Pancreas (tissue), 10 donors: ENCODE data around the gene ZBED4. TPM values are rescaled to one million over a fixed set of nuclear protein-coding genes. Genes with fewer than 3 reads are reported as not detected.

Experiments used
- ATAC-seq, 4 donors: fragments of 200-7000 bp; cut with Tn5 transposase; one replicate each; pipeline versions ENCODE4 v1.8.0 to v1.9.1; 2020; ENCODE audit warnings: mild to moderate bottlenecking in 4 of 4, moderate library complexity in 4 of 4
- DNase-seq, 6 donors: peaks; one replicate each; pipeline ENCODE4 v3.0.0-alpha.2; 2020
- FAIRE-seq: peaks from 2 replicates; lab custom pipeline; 2012; peaks lifted over from hg19 to GRCh38; lab: Jason Lieb, UNC
- H3K27ac ChIP-seq, 4 donors: fragments of 200-600 bp; sonication (generic); 1 replicate in 3 of 4; 2 replicates in 1 of 4; pipeline versions ENCODE4 v1.5.0 to v1.8.0; 2020
- H3K27me3 ChIP-seq, 4 donors: fragments of 200-600 bp; one replicate each; pipeline ENCODE4 v1.8.0; 2021
- H3K36me3 ChIP-seq, 3 donors: fragments of 200-600 bp; sonication (generic) in 1 of 3; one replicate each; pipeline versions ENCODE4 v1.5.0 to v1.8.0; 2020 to 2021
- H3K4me1 ChIP-seq, 3 donors: fragments of 200-600 bp; one replicate each; pipeline ENCODE4 v1.8.0; 2021
- H3K4me3 ChIP-seq, 4 donors: fragments of 200-600 bp; sonication (generic) in 2 of 4; one replicate each; pipeline versions ENCODE4 v1.5.0 to v1.8.0; 2020 to 2021
- H3K9me3 ChIP-seq, 4 donors: fragments of 200-600 bp; one replicate each; pipeline ENCODE4 v1.8.0; 2021
- CTCF ChIP-seq, 4 donors: fragments of 200-600 bp; sonication (generic) in 3 of 4; IDR thresholded peaks; one replicate each; pipeline versions ENCODE4 v1.5.0 to v1.8.0; 2021; ENCODE audit warnings: antibody characterized with exemption in 4 of 4
- WGBS, 2 donors: extraction: QIAGEN DNeasy Blood & Tissue Kit; methylation state at CpG; one replicate each; pipeline ENCODE4 v1.1.7; 2013; 5-methylcytosine and 5-hydroxymethylcytosine counted together
- intact Hi-C, 3 donors: fragments of 100-400 bp; cut with DNase I; formaldehyde crosslinking; loops; one replicate each; pipeline versions ENCODE4 v1.11.1 to v1.14.2; 2022
- polyA plus RNA-seq, 2 donors: library from polyadenylated mRNA; stranded (reverse); fragments of 200-250 nt; gene quantifications; one replicate each; pipeline ENCODE4 v1.2.3, GENCODE V29; 2013
- total RNA-seq, 6 donors: library from RNA; stranded (reverse); fragmentation: NEBNext Ultra II Directional in 4 of 6; extraction: Animal tissue kit (Norgen Biotek cat#: 25700) in 4 of 6; gene quantifications; one replicate each; pipeline versions ENCODE4 v1.2.1 to v1.2.4, GENCODE V29; 2021 to 2023
- donor health status: healthy with polysubstance abuse.
- donor health status: DM: no; HTN: no; CAD: no; lungs with moderate emphysema.
- donor health status: DM: no; HTN: no; CAD: no.
- donor health status: control.
- donor health status: control.
- donor health status: Bipolar disorder and iron deficiency.
- donor health status: DM: yes; HTN: yes; CAD: no.
- donor health status: DM: no; HTN: no; CAD: no.
- donor health status: DM: no; HTN: no; CAD: no.
- donor health status: DM: yes; HTN: yes; CAD: no.

Gene ZBED4
- total and polyA plus RNA-seq, 8 donors = 2.4 to 7.2 (median 4.5) TPM

- H3K36me3 ChIP-seq = no peaks in the 10 kb centered on the region
- FAIRE-seq (no peak), DNase-seq (peak; percentile 36 to 70 (median 46)), ATAC-seq (no peak)
- no peaks in the 10 kb centered on the region for H3K9me3 ChIP-seq
- intact Hi-C loops = no loop called here
- peak overlapping the region; percentile 19 to 95 (median 76) for H3K27ac ChIP-seq
- no peak for TF ChIP-seq CTCF (IDR thresholded peaks at IDR 0.05)
- 78 to 81% methylated on average over 27 of the region's 27 CpGs for WGBS, 2 donors
- H3K27me3 ChIP-seq = no peaks in the 10 kb centered on the region
- no peak overlapping the region for H3K4me3 ChIP-seq
- H3K4me1 ChIP-seq = peaks cover 14 to 23% (median 19%) of the 10 kb centered on the region in 3 donors
Measured at GRCh38 chr22:49937758-49938564, 84.3 kb downstream of the ZBED4 start.

DNA sequence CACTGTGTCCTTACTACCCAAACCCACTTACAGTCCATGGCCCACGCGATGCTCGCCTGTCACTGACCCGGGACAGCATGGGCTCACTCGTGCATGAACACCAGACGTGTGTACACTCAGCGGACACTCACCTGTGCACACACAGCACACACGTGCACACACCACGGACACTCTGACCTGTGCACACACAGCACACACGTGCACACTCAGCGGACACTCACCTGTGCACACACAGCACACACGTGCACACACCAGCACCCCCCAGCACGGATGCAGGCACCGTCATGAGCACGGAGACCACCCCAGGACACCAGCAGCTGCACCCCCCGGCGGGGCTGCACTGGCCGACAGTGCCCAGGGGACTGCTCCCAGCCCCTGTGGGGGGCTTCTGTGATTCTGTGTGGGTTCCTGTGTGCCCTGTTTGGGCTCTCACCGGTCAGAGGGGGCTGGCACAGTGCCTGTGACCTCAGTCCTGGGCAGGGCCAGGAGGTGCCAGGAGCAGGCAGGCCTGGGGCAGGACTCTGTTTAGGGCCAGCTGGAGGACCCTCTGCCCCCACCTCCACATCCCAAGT, 85.0 kb downstream of the ZBED4 start:
- 84% methylated on average over 19 of the region's 19 CpGs for WGBS, 2 donors
- no peak for ATAC-seq
- H3K27ac ChIP-seq = peak overlapping the region in 1 of 4 donors; percentile 95

More for the DNA sequence above, 85.0 kb downstream of the ZBED4 start:
- no peak for TF ChIP-seq CTCF (IDR thresholded peaks at IDR 0.05)
- Histone ChIP-seq H3K36me3 (no peaks in the 10 kb centered on the region), H3K4me1 (peaks cover 14 to 22% (median 18%) of the 10 kb centered on the region in 3 donors), H3K9me3 (no peaks in the 10 kb centered on the region), H3K4me3 (no peak overlapping the region), H3K27me3 (no peaks in the 10 kb centered on the region)
- FAIRE-seq (no peak), DNase-seq (peak; percentile 10 to 73 (median 45))
- intact Hi-C loops = no loop called here

Other genes with a start within 250 kb of the ZBED4 start
- gene BRD1, start 26.0 kb upstream of the ZBED4 start, total RNA-seq = 10 to 100 TPM; 14.0 to 23.6 (median 15.8) TPM
- gene BRD1, start 26.0 kb upstream of the ZBED4 start, polyA plus RNA-seq = 10 to 100 TPM; 19.7 to 26.3 TPM
- gene ALG12, start 64.6 kb downstream of the ZBED4 start, total RNA-seq = 10 to 100 TPM in 4 of 6 donors, 1 to 10 TPM in 2; 7.4 to 13.1 (median 12.1) TPM
- gene ALG12, start 64.6 kb downstream of the ZBED4 start, polyA plus RNA-seq = 1 to 10 TPM; 7.1 to 8.6 TPM
- 10 to 100 TPM; 37.2 to 61.9 (median 54.1) TPM for gene CRELD2, start 64.8 kb downstream of the ZBED4 start, total RNA-seq
- 10 to 100 TPM; 51.1 to 56.4 TPM for gene CRELD2, start 64.8 kb downstream of the ZBED4 start, polyA plus RNA-seq
- 10 to 100 TPM; 25.8 to 90.1 (median 33.1) TPM for gene PIM3, start 106.9 kb downstream of the ZBED4 start, total RNA-seq
- gene PIM3, start 106.9 kb downstream of the ZBED4 start, polyA plus RNA-seq = 10 to 100 TPM; 55.3 to 82.7 TPM
- not detected for gene IL17REL, start 158.9 kb downstream of the ZBED4 start, total RNA-seq
- gene IL17REL, start 158.9 kb downstream of the ZBED4 start, polyA plus RNA-seq = not detected
- gene TTLL8, start 204.5 kb downstream of the ZBED4 start, total RNA-seq = not detected
- not detected for gene TTLL8, start 204.5 kb downstream of the ZBED4 start, polyA plus RNA-seq
- gene MLC1, start 231.6 kb downstream of the ZBED4 start, total RNA-seq = under 1 TPM in 2 of 6 donors, not detected in 4; 0.04 to 0.05 TPM
- under 1 TPM; 0.04 to 0.16 TPM for gene MLC1, start 231.6 kb downstream of the ZBED4 start, polyA plus RNA-seq
- gene MOV10L1, start 236.2 kb downstream of the ZBED4 start, total RNA-seq = 1 to 10 TPM in 1 of 6 donors, under 1 TPM in 4, not detected in 1; 0.09 to 1.9 (median 0.26) TPM
- gene MOV10L1, start 236.2 kb downstream of the ZBED4 start, polyA plus RNA-seq = under 1 TPM; 0.23 to 0.80 TPM